Esophagus squamous epithelium (tissue), 5 donors: Measurements from ENCODE around the gene PSAT1. TPM values are rescaled to one million over a fixed set of nuclear protein-coding genes. Genes with fewer than 3 reads are reported as not detected.

Experiments
- DNase-seq: peaks from one replicate; lab custom pipeline; 2025; lab: John Stamatoyannopoulos, UW
- H3K27ac ChIP-seq, 4 donors: fragments of 200-600 bp; sonication (generic); one replicate each; pipeline ENCODE4 v1.5.1; 2016 to 2019; ENCODE audit warnings: mild to moderate bottlenecking in 1 of 4
- H3K27me3 ChIP-seq, 4 donors: fragments of 200-600 bp; sonication (generic); 1 replicate in 3 of 4; 2 replicates in 1 of 4; pipeline versions ENCODE4 v1.5.1 to v1.6.0; 2017 to 2021; ENCODE audit warnings: antibody characterized with exemption in 1 of 4
- H3K36me3 ChIP-seq, 3 donors: fragments of 200-600 bp; sonication (generic); one replicate each; pipeline ENCODE4 v1.5.1; 2016 to 2019
- H3K4me1 ChIP-seq, 3 donors: fragments of 200-600 bp; sonication (generic); one replicate each; pipeline ENCODE4 v1.5.1; 2017 to 2019
- H3K4me3 ChIP-seq, 4 donors: fragments of 200-600 bp; sonication (generic); 1 replicate in 3 of 4; 2 replicates in 1 of 4; pipeline ENCODE4 v1.5.1; 2016 to 2019; ENCODE audit warnings: mild to moderate bottlenecking in 2 of 4, moderate library complexity in 1 of 4
- H3K9me3 ChIP-seq, 3 donors: fragments of 200-600 bp; sonication (generic); one replicate each; pipeline ENCODE4 v1.5.1; 2016 to 2019
- CTCF ChIP-seq, 6 experiments: fragments of 450-650 bp in 4 of 6; fragments of 200-600 bp in 2 of 6; sonication (generic) in 2 of 6; IDR thresholded peaks; one replicate each; pipeline ENCODE4 v1.5.1; 2016 to 2019; ENCODE audit warnings: antibody characterized with exemption in 6 of 6, mild to moderate bottlenecking in 4 of 6, moderate library complexity in 4 of 6
- POLR2A ChIP-seq, 4 donors: fragments of 450-650 bp; IDR thresholded peaks; one replicate each; pipeline ENCODE4 v1.6.1; 2017; ENCODE audit warnings: antibody characterized with exemption in 4 of 4, mild to moderate bottlenecking in 4 of 4, moderate library complexity in 3 of 4
- WGBS, 2 donors: methylation state at CpG; one replicate each; pipeline ENCODE4 v1.1.5; 2018; 5-methylcytosine and 5-hydroxymethylcytosine counted together
- intact Hi-C: fragments of 100-400 bp; cut with DNase I; formaldehyde crosslinking; loops from one replicate; pipeline ENCODE4 v1.15.0; 2022
- total RNA-seq, 4 donors: library from RNA; depleted of rRNA; stranded (reverse); fragments of >200 nt; gene quantifications; one replicate each; pipeline ENCODE4 v1.1.0, GENCODE V29; 2016
- donor health status: DM: yes; HTN: yes; CAD: no.

The PSAT1 gene
- total RNA-seq, 4 donors from 2014 or later, result 16.2 to 76.1 (median 37.8) TPM

- TF ChIP-seq POLR2A (IDR thresholded peaks at IDR 0.05) (no peak), CTCF (IDR thresholded peaks at IDR 0.05) (peak in 5 of 6 experiments; percentile 19 to 57 (median 55))
- Histone ChIP-seq H3K4me1 (no peaks in the 10 kb centered on the region), H3K27me3 (peaks cover 0 to 12% (median 0%) of the 10 kb centered on the region in 4 donors), H3K9me3 (no peaks in the 10 kb centered on the region), H3K4me3 (no peak overlapping the region), H3K27ac (no peak overlapping the region), H3K36me3 (no peaks in the 10 kb centered on the region)
- intact Hi-C loops, result no loop called here
- no peak for DNase-seq
- WGBS, 2 donors, result 43 to 46% methylated on average over 4 of the region's 4 CpGs
Measured at GRCh38 chr9:78365748-78366697, 69.1 kb downstream of the PSAT1 start.

GRCh38 chr9:78366827-78367226 is 69.9 kb downstream of the PSAT1 start:
- 90 to 93% methylated on average over 3 of the region's 3 CpGs for WGBS, 2 donors
- intact Hi-C loops, result no loop called here
- Histone ChIP-seq H3K4me1 (no peaks in the 10 kb centered on the region), H3K4me3 (no peak overlapping the region), H3K27ac (no peak overlapping the region), H3K9me3 (no peaks in the 10 kb centered on the region), H3K36me3 (no peaks in the 10 kb centered on the region), H3K27me3 (peaks cover 0 to 20% (median 0%) of the 10 kb centered on the region in 4 donors)
- TF ChIP-seq POLR2A (IDR thresholded peaks at IDR 0.05), result no peak
- TF ChIP-seq CTCF (IDR thresholded peaks at IDR 0.05), result no peak
- DNase-seq, result no peak

- 68 to 79% methylated on average over 6 of the region's 6 CpGs for WGBS, 2 donors
- Histone ChIP-seq H3K27ac (no peak overlapping the region), H3K9me3 (no peaks in the 10 kb centered on the region), H3K36me3 (no peaks in the 10 kb centered on the region), H3K27me3 (peaks cover 0 to 34% (median 0%) of the 10 kb centered on the region in 4 donors), H3K4me1 (no peaks in the 10 kb centered on the region), H3K4me3 (no peak overlapping the region)
- intact Hi-C loops, result no loop called here
- DNase-seq, result no peak
- TF ChIP-seq POLR2A (IDR thresholded peaks at IDR 0.05), result no peak
- no peak for TF ChIP-seq CTCF (IDR thresholded peaks at IDR 0.05)
Measured at GRCh38 chr9:78368236-78368635, 71.3 kb downstream of the PSAT1 start.

GRCh38 chr9:78369639-78370219 is 72.8 kb downstream of the PSAT1 start:
- WGBS, 2 donors, result 30 to 33% methylated on average over 8 of the region's 8 CpGs
- TF ChIP-seq CTCF (IDR thresholded peaks at IDR 0.05), result peak; percentile 31 to 79 (median 68)
- no peak for TF ChIP-seq POLR2A (IDR thresholded peaks at IDR 0.05)
- no peak overlapping the region for H3K4me3 ChIP-seq
- H3K9me3 ChIP-seq, result no peaks in the 10 kb centered on the region
- H3K4me1 ChIP-seq, result no peaks in the 10 kb centered on the region
- no peak overlapping the region for H3K27ac ChIP-seq
- intact Hi-C loops, result loop anchor here (5.0 kb wide), 1 partner anchor 112 kb away; no protein-coding TSS in a partner anchor
- no peak for DNase-seq
- H3K36me3 ChIP-seq, result no peaks in the 10 kb centered on the region
- H3K27me3 ChIP-seq, result peaks cover 0 to 39% (median 0%) of the 10 kb centered on the region in 4 donors

GRCh38 chr9:78370991-78371390 is 74.1 kb downstream of the PSAT1 start:
- no peak for TF ChIP-seq POLR2A (IDR thresholded peaks at IDR 0.05)
- no peak for TF ChIP-seq CTCF (IDR thresholded peaks at IDR 0.05)
- intact Hi-C loops, result loop anchor here (5.0 kb wide), 1 partner anchor 114 kb away; no protein-coding TSS in a partner anchor
- Histone ChIP-seq H3K27me3 (peaks cover 0 to 51% (median 0%) of the 10 kb centered on the region in 4 donors), H3K9me3 (no peaks in the 10 kb centered on the region), H3K4me1 (no peaks in the 10 kb centered on the region), H3K27ac (no peak overlapping the region), H3K4me3 (no peak overlapping the region), H3K36me3 (no peaks in the 10 kb centered on the region)
- no peak for DNase-seq
- 68 to 75% methylated on average over 6 of the region's 7 CpGs for WGBS, 2 donors
